GM21576 (cell line): ENCODE results near the gene CTF1.
"Not testable (repeated sequence)": the region's sequence is repeated elsewhere in the genome, so short reads cannot be mapped to it uniquely, and the experiment has no call there.

ENCODE experiments used
- ATAC-seq: cut with Tn5 transposase; IDR thresholded peaks from one replicate; pipeline ENCODE4 v1.9.1; 2021; ENCODE audit warnings: mild to moderate bottlenecking, moderate library complexity; ENCODE audit not compliant: unreplicated experiment

Gene CTF1

DNA sequence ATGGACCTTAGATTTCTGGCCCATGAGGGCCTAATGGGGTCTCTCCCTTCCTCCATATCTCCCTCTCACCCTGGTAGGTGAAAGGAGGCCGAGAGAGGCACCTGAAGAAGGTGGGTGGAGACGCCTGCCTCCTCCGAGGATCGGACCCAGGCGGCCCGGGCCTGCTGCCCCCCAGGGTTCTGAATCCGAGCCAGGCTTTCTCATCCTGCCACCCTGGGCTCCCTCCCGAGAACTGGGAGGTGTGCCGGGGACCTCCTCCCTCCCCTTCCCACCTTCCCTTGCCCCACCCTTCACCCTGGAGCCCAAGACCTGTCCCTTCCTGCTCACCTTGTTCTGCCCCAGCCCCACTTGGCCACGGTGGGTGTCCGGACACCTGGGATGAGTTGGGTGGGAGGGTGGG, 32.0 kb downstream of the CTF1 start:
- no peak for ATAC-seq

DNA sequence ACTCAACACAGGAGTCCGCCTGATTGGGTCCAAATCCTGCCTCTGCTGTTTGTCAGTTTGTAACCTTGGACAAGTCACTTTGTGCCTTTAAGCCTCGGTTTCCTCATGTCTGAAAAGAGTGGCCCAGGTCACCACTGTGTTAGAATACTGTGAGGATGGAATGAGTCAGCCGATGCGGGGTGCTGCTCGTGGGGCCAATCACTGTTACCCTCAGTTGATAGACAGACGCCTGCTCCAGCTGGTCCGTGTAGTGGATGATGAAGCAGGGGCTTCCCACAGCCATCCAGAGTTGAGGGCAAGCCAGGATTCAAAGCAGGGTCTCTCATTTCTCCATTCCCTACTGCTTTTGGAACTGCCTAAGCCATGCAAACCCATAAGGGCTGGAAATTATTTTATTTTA, 32.8 kb downstream of the CTF1 start:
- ATAC-seq: no peak

DNA sequence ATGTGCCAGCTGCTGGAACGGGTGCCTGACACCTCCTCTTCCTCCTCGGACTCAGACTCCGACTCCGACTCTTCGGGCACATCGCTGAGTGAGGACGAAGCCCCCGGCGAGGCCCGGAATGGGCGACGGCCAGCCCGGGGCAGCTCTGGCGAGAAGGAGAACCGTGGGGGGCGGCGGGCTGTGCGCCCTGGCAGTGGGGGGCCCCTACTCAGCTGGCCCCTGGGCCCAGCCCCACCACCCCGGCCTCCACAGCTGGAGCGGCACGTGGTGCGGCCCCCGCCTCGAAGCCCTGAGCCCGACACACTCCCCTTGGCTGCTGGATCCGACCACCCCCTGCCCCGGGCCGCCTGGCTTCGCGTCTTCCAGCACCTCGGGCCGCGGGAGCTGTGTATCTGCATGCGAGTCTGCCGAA, 33.8 kb downstream of the CTF1 start:
- ATAC-seq: no peak

DNA sequence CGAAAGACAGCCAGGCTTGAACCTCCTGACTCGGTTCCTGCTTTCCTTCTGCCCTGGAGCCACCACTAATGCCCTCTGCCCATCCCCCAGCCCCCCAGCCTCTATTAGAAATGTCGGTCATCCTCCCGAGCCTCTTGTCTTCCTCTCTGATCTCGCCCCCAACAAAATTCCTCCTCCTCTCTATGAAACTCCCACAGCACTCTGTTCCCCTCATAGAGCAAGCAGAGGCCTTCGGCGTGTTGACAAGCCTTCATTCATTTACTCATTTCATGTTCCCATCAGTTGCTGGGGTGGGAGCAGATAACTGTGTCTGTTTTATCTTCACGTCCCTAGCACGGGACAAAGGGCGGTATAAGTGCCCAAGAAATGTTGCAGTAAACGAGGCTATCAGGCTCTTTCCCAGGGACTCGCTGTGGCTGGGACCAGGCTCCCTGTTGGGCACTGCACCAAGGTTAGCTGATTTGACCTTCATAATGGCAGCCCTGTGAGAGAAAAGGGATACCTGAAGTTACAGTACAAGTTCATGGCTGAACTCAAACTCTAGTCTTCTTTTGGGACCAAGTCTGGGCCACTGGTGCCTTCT, 34.7 kb downstream of the CTF1 start:
- no peak for ATAC-seq

DNA sequence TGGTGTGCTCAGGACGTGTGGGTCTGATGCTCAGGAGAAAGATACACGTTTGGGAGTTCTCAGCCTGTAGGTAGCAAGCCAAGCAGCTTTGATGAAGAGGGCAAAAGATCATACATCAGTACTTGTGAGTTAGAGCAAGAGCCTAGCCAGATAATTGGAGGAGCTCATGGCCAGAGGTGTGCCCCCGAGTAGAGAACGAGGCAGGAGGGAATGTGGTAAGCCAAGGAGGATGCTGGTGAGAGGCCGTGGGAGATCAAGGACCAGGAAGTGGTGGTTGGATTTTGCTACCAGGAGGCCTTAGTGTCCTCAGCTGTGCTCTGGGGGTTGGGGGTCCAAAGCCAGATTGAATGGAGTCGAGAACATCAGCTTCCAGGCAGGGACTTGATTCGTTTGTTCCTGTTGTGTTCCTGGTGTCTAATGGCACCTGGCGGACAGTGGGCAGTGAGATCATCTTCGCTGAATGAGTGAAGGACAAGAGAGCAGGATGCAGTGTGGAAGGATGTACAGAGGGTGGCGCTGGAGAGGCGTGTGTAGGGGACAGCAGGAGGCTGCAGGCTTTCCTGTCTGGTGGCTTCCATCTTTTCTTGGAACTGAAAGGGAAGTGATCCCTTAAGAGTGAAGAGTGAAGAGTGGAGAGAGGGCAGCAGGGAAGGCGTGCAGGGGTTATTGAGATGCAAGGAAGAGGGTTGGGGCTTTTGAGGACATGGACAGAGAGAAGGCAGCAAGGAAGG, 38.6 kb downstream of the CTF1 start:
- no peak for ATAC-seq

DNA sequence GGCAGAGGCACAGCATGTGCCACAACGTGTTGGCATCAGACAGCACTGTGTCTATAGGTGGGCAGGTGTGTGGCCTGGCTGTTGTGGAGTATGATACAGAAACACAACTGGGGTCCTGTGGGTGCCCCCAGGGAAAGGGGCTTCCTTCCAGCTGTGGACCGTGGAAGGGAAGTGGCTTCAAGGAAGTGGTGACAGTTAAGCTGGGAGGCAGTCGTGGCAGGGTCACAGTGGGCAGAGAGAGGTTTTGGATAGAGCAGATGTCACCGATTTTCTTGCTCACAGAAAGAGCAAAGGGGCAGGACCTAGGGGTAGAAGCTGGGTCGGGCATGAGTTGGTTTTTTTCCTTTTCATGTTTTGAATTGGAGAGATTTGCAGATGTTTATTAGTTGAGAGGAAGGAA, 41.3 kb downstream of the CTF1 start:
- ATAC-seq: no peak

DNA sequence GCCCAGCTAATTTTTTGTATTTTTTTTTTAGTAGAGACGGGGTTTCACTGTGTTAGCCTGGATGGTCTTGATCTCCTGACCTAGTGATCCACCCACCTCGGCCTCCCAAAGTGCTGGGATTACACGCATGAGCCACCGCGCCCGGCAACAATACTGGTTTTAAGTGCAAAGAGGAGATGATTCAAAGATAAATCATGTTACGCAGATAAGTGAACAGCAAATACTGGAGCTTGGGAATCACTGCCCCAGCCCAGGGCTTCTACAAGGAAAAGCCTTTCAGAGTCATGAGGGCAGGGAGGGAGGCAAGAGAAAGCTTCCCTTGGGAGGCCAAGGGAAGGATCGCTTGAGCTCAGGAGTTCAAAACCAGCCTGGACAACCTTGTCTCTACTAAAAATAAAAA, 43.2 kb downstream of the CTF1 start:
- ATAC-seq: not testable (repeated sequence)

DNA sequence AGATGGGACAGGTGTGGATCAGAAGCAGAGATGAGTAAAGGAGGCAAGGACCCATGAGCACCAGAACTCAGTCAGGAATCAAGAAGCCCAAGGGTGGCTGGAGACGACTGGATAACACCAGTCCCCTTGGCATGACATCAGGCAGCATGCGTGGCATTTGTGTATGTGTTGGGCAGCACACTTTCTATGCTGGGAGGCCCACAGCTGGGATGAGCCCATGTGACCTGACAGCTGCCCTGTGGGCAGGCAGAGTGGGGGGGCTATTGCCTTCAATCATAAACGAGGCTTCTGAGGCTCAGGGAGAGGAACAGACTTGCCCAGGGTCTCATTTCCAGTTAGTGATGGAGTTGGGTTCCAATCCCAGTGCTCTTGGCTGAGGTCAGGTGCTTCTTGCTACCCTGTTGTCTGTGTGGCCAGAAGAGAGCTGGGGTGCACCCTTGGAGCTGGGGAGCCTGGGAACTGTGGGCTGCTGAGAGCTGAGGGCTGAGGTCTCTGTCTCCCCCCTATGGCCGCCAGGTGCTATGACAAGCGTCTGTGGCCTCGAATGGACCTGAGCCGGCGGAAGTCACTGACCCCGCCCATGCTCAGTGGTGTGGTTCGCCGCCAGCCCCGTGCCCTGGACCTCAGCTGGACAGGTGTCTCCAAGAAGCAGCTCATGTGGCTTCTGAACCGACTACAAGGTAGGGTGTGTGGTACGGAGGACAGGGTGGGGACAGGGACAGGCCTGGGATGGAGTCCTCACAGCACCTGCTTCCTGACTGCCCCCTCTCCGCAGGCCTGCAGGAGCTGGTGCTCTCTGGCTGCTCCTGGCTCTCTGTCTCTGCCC, 45.4 kb downstream of the CTF1 start:
- peak; percentile 84 for ATAC-seq

DNA sequence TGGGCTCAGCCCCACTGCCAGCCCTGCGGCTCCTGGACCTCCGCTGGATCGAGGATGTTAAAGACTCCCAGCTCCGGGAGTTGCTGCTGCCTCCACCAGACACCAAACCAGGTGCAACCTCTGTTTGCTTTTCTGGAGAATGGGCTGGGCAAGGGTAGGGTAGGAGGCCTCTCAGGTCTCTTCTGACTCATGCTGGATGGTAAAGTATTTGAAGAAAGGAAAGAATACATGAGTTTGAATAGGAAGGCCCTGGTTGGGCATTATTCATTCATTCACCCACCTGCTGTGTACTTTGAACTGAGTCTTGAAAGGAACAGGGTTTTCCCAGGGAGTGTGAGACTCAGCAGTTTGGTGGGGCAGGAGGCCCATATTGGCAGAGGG, 46.0 kb downstream of the CTF1 start:
- no peak for ATAC-seq

DNA sequence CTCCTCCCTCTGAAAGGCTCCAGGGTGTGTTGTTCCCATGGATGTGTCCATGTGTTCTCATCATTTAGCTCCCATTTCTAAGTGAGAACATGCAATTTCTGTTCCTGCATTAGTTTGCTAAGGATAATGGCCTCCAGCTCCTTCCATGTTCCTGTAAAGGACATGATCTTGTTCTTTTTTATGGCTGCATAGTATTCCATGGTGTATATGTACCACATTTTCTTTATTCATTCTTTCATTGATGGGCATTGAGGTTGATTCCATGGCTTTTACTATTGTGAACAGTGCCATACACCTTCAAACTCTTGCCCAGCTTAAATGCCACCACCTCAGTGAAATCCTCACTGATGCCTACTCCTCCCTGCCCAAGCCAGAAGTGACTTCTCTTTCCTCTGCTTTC, 47.9 kb downstream of the CTF1 start:
- ATAC-seq: no peak

DNA sequence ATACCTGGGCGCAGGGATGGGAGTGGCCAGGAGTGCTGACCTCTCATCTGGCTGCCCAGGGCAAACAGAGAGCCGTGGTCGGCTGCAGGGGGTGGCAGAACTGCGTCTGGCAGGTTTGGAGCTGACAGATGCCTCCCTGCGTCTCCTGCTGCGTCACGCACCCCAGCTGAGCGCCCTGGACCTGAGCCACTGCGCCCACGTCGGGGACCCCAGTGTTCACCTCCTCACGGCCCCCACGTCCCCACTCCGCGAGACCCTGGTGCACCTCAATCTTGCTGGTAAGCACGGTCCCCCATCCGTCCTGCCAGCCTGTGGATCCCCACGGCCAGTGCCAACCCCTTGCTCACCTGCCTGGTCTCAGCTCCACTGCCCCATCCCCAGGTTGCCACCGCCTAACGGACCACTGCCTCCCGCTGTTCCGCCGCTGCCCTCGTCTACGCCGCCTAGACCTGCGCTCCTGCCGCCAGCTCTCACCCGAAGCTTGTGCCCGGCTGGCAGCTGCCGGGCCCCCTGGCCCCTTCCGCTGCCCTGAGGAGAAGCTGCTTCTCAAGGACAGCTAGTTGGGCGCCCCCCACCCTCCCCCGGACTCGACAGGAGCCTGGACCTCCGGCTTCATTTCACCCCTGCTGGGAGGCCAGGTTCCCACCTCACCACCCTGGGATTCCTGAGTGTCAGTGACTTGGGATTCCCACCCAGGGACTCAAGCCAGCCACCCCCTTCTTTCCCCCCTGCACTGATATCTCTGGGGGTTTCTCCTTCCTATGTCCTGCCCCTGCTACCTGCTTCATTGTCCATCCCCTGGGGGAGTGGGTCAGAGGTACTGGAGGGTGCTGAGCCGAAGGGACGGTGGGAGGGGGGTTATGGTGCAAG, 50.5 kb downstream of the CTF1 start:
- no peak for ATAC-seq

DNA sequence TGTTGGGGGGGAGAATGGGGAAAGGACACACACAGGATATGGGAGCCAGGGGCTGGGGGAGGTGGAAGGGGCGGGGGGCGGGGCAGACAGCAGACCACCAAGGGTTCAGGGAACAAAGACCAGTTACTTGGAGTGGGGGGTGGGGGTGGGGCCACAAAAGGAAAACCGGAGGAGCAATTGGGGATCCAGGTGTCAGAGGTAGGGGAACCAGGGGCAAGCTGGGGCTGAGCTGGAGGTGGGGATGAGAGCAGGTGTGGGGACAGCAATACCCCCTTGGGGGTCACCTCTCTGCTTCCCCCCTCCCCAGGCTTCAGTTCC, 51.1 kb downstream of the CTF1 start:
- no peak for ATAC-seq

DNA sequence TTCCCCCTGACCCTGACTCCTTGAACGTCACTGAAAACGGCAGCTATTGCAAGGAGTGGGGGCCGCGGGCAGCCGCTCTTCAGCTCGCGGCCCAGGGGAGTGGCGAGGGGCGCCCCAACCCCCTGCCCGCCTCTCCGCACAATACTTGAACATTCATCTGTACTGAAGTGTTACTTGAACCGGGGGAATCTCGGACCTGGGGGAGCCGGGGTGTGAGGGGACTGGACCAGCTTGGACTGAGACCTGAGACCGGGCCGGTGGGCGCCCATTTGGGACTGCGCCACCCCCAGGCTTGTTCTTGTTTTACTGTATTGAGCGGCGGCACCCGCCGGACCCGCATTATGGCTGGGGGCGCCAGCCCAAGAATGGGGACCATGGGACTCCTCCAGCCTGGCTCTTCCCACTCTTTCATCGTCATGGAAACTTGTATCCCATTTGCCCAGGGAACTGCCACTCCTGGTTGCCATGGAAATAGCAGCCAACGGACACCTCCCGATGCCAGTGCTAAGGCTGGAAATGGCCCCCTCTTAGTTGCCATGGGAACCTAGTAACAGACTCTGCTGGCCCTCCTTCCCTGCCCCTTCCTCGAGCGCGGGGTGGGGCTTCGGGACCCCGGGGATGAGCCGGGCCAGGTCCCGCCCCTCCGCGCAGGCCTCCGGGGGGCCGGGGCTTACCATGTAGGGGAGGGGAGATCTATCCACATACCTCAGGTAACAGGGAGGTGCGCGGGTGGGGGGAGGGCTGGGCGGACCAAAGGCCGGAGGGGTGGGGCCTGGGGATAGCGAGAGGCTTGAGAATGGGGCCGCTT, 51.6 kb downstream of the CTF1 start:
- ATAC-seq: no peak

DNA sequence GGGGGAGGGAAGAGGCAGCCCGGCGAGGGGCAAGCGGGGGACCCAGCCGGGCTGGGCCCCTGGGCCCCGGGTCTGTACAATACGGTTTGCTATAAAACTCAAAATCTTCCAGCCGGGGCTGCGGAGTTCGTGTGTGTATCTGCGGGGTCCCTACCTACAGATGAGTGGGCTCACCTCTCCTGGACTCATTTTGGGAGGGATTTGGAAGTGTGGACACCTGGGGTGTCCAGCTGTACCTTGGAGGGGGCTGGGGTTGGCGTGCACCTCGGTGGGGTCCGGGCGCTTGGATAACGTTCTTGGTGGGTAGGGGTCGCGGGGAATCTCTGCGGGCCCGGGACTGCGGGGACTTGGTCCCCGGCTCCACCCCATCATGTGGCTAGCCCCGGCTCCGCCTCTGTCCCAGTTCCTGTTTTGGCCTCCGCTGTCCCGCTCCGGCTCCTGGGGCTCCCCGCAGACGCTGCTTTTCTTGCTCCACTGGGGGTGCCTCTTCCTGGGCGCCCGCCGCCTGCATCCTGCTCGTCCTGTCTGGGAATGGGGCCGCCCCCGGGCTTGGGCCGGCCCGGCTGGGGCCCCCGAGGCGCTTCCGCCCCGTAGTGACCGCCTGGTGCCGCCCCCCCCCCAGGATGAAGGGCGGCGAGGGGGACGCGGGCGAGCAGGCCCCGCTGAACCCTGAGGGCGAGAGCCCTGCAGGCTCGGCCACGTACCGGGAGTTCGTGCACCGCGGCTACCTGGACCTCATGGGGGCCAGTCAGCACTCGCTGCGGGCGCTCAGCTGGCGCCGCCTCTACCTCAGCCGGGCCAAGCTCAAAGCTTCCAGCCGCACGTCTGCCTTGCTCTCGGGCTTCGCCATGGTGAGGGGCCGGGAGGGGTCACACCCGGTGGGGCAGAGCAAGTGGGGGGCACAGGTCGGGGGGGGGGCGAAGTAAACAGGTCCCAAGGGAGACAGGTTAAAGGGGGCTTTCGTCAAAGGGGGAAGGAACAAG, 52.5 kb downstream of the CTF1 start, which contains the start of gene ORAI3:
TSS of gene ORAI3 (plus strand) at position 402 of the 983 bp plus-strand sequence. CDS start at position 624, 222 bp downstream.
- ATAC-seq: peak; percentile 70

DNA sequence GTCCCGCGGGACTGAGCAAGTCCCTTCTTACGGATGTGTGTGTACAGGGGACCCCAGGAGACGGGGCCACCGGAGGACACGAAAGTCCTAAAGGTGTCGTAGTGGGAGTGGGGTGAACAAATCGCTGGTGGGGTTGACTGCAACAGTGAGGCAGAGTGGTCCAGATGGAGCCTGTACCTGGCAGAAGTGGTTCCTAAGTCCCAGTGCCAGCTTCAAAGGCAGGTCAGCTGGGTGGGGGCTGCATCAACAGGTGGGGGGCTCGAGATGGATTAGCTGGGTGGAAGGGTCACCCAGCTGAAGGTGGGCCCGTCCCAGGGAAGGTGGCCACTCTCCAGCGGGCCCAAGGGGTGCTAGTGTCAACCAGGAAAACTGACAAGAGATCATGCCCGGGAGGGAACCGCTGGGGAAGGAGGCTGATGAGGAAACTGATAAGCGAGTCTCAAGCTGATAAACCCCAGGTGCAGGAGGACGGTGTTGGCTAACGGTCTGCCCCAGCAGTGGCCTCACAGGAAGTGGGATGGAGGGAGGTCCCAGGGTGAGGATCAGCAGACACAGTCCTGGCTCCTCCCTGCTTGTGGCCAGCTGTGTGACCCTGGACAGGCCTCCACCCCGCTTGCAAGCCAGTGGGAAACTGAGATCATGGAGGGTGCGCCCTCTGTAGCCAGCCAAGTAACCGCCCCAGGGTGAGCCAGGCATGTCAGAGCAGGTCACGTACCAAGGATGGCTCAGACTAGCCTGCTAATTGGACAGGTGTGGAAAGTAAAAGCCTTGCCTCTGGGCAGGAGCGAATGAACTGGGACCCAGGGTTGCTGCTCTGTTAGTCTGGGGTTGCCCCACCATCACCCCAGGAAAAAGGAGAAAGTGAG, 53.5 kb downstream of the CTF1 start:
- peak; percentile 46 for ATAC-seq

DNA sequence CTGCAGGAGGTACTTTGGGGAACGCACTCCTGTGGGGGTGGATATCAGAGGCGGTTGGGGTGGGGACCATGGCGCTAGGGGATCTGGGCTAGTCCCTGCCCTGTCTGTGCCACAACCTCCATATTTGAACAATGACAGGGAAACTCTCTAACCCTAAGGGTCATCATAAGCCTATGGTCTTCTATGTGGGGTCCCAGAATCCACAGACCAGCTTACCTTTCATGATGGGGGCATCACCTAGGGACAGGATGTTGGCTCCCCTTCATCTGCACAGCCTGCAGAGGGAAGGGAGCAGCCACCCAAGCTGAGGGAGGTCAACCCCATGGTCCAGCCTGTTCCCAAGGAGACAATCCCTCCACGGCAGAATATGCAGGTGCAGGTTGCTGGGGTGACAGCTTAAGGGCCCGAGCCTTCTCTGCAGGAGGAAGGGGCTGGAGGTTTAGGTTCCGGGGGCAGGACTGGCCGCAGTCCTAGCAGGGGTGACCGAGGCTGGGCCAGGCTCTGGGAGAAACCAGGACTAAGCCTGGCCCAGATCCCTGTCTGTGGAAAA, 54.2 kb downstream of the CTF1 start:
- ATAC-seq: no peak

DNA sequence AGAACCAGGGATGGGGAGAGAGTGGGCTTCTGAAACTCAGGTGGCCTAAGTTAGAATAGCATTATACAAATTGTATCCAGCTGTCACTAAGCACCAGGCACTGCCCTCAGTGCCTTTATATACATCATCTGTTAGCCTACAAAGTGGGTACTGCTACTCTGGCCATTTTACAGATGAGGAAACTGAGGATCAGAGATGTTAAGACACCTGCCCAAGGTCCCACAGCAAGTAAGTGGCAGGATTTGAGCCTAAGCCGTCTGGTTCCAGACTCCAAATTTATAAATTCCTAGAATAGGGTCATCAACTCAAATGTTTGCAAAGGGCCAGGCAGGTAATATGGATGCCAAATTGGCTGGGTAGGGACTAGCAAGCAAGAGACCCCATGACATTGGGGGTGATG, 54.8 kb downstream of the CTF1 start:
- no peak for ATAC-seq

DNA sequence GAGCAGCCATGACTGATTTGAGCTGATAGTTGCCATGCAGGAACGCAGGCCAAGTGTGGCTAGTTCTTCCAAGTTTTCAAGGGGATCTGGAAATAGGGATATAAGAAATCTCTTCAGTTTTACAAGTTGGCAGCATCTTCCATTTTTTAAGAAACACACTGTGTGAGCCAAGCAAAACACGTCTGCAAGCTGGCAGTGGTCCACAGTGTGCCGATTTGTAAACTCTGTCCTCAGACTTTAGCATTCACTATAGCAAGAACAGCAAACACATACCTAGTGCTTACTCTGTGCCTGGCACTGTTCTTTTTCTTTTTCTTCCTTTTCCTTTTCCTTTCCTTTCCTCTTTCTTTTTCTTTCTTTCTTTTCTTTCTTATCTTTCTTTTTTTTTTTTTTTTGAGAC, 55.3 kb downstream of the CTF1 start:
- no peak for ATAC-seq
